GM12878 (cell line): Measurements from ENCODE around the gene ACTN2. TPM values are rescaled to one million over a fixed set of nuclear protein-coding genes. Genes with fewer than 3 reads are reported as not detected.

ENCODE experiments used
- ATAC-seq: fragments of 200-7000 bp; cut with Tn5 transposase; 3 replicates; pipeline ENCODE4 v1.9.1; 2020; ENCODE audit warnings: mild to moderate bottlenecking, moderate library complexity
- BruUV-seq: library from RNA; stranded (reverse); fragments of 400-500 nt; replicated peaks from 2 replicates; lab custom pipeline; 2021; lab: Mats Ljungman, UMichigan
- CTCF ChIA-PET: fragments of 300-600 bp; sonication (Branson Sonifier 250); formaldehyde crosslinking; extraction: SDS; loops from one replicate; lab custom pipeline; 2021; ENCODE audit warnings: inconsistent platforms; lab: Yijun Ruan, JAX
- POLR2A ChIA-PET: fragments of 350-600 bp; formaldehyde crosslinking; extraction: SDS; loops from one replicate; lab custom pipeline; 2021; ENCODE audit warnings: inconsistent platforms; lab: Charles Lee
- RAD21 ChIA-PET: fragments of 300-600 bp; sonication (Branson Sonifier 250); formaldehyde crosslinking; loops from one replicate; lab custom pipeline; 2023; ENCODE audit warnings: antibody characterized with exemption; ENCODE audit not compliant: unreplicated experiment; lab: Charles Lee
- SMC1A ChIA-PET: fragments of 300-600 bp; sonication (Branson Sonifier 250); formaldehyde crosslinking; loops from one replicate; lab custom pipeline; 2023; ENCODE audit not compliant: unreplicated experiment, uncharacterized antibody; lab: Charles Lee
- DNase-seq: peaks from one replicate; pipeline ENCODE4 v3.0.0-alpha.2; 2011; ENCODE audit warnings: low read depth, low spot score
- FAIRE-seq: peaks from 3 replicates; lab custom pipeline; 2011; peaks lifted over from hg19 to GRCh38; lab: Jason Lieb, UNC
- H2AFZ ChIP-seq: 2 replicates; pipeline ENCODE4 v1.6.0; 2011; ENCODE audit warnings: low read depth, low read length, control low read depth; ENCODE audit not compliant: control insufficient read depth
- H3K27ac ChIP-seq: 2 replicates; pipeline ENCODE4 v1.5.1; 2011; ENCODE audit warnings: control low read depth; ENCODE audit not compliant: control insufficient read depth, insufficient read depth
- H3K27me3 ChIP-seq, 2 experiments: replicated peaks in 1 of 2; 2 replicates each; pipeline versions ENCODE4 v1.6.0 to v1.6.1; 2011; ENCODE audit warnings: low read length in 1 of 2; ENCODE audit not compliant: control insufficient read depth in 2 of 2, insufficient read depth in 2 of 2
- H3K36me3 ChIP-seq, 2 experiments: 2 replicates each; pipeline ENCODE4 v1.5.1; 2011; ENCODE audit warnings: low read length in 1 of 2; ENCODE audit not compliant: control insufficient read depth in 2 of 2, insufficient read depth in 2 of 2
- H3K4me1 ChIP-seq: 2 replicates; pipeline ENCODE4 v1.6.1; 2011; ENCODE audit warnings: mild to moderate bottlenecking, low read length, moderate library complexity, mixed read lengths; ENCODE audit not compliant: control insufficient read depth, insufficient read depth
- H3K4me2 ChIP-seq: 2 replicates; pipeline ENCODE4 v1.6.0; 2011; ENCODE audit warnings: control low read depth; ENCODE audit not compliant: control insufficient read depth, insufficient read depth
- H3K4me3 ChIP-seq: fragments of 200-600 bp; sonication (generic); 2 replicates; pipeline ENCODE4 v1.5.1; 2016
- H3K79me2 ChIP-seq: 2 replicates; pipeline ENCODE4 v1.6.0; 2011; ENCODE audit warnings: low read length; ENCODE audit not compliant: control insufficient read depth, insufficient read depth
- H3K9ac ChIP-seq: 2 replicates; pipeline ENCODE4 v1.8.0; 2011; ENCODE audit warnings: low read length, control low read depth, mixed read lengths; ENCODE audit not compliant: control insufficient read depth, insufficient read depth
- H3K9me3 ChIP-seq: replicated peaks from 3 replicates; pipeline ENCODE4 v1.5.1; 2011; ENCODE audit warnings: mild to moderate bottlenecking, low read length; ENCODE audit not compliant: control insufficient read depth, insufficient read depth
- H4K20me1 ChIP-seq: 2 replicates; pipeline ENCODE4 v1.6.0; 2011; ENCODE audit not compliant: control insufficient read depth, insufficient read depth
- BRCA1 ChIP-seq: IDR thresholded peaks from 2 replicates; pipeline ENCODE4 v1.6.1; 2011; ENCODE audit warnings: low read depth, low read length, improper control_type of control experiment
- DPF2 ChIP-seq: fragments of 450-650 bp; IDR thresholded peaks from 2 replicates; pipeline ENCODE4 v1.6.1; 2017; ENCODE audit warnings: mild to moderate bottlenecking
- HDAC2 ChIP-seq: fragments of 200-600 bp; sonication (generic); IDR thresholded peaks from 2 replicates; pipeline ENCODE4 v1.6.1; 2017
- JUNB ChIP-seq: IDR thresholded peaks from 2 replicates; pipeline ENCODE4 v1.6.1; 2016; ENCODE audit warnings: antibody characterized with exemption, mild to moderate bottlenecking
- KDM1A ChIP-seq: fragments of 200-600 bp; sonication (generic); IDR thresholded peaks from 2 replicates; pipeline ENCODE4 v1.6.1; 2016; ENCODE audit warnings: borderline replicate concordance
- POLR2A ChIP-seq: IDR thresholded peaks from 2 replicates; pipeline ENCODE4 v1.6.1; 2011; ENCODE audit warnings: low read depth, mild to moderate bottlenecking, low read length
- ZNF217 ChIP-seq: fragments of 450-650 bp; IDR thresholded peaks from 2 replicates; pipeline ENCODE4 v1.6.1; 2017; ENCODE audit warnings: antibody characterized with exemption, mild to moderate bottlenecking
- ZNF622 ChIP-seq: fragments of 450-650 bp; IDR thresholded peaks from 2 replicates; pipeline ENCODE4 v1.6.1; 2017; ENCODE audit warnings: mild to moderate bottlenecking, inconsistent platforms
- WGBS: methylation state at CpG from one replicate; pipeline ENCODE4 v1.1.6; 2016; ENCODE audit warnings: low lambda C conversion rate; ENCODE audit not compliant: insufficient replicate concordance, insufficient coverage; ENCODE audit errors: missing lambda C conversion rate; 5-methylcytosine and 5-hydroxymethylcytosine counted together
- in situ Hi-C: fragments of 300-500 bp; cut with MboI; formaldehyde crosslinking; loops from 9 replicates; pipeline ENCODE4 v1.14.3; 2018; ENCODE audit warnings: mixed read lengths
- intact Hi-C: fragments of 100-400 bp; cut with micrococcal nuclease; formaldehyde crosslinking; loops from one replicate; pipeline ENCODE4 v1.14.2; 2022; ENCODE audit not compliant: unreplicated experiment
- polyA plus RNA-seq, 11 experiments: library from polyadenylated mRNA; depleted of rRNA in 4 of 11; unstranded in 6 of 11; stranded (reverse) in 5 of 11; fragments of >200 nt; fragmentation: Nextera tagmentation in 4 of 11; fragmentation: Illumina TruSeq in 1 of 11; extraction: Ambion mirVana in 4 of 11; extraction: Trizol in 1 of 11; gene quantifications; 1 replicate in 1 of 11; 2 replicates in 10 of 11; pipeline versions ENCODE4 v1.2.1 to v1.2.3, GENCODE V29; 2011 to 2016; ENCODE audit warnings: inconsistent platforms in 2 of 11, missing spikeins in 2 of 11, low read depth in 1 of 11
- total RNA-seq, 4 experiments: library from RNA; depleted of rRNA in 3 of 4; stranded (reverse); fragments of >200 nt in 3 of 4; fragmentation: Illumina TruSeq in 1 of 4; extraction: Trizol in 1 of 4; gene quantifications; 2 replicates each; pipeline versions ENCODE4 v1.2.1 to v1.2.3, GENCODE V29; 2013 to 2021
- TF ChIP-seq, protein P1 (sequence below), 3 experiments: IDR thresholded peaks in 2 of 3; conservative IDR thresholded peaks in 1 of 3; 2 replicates each; pipeline ENCODE4 v1.5.1; 2011; ENCODE audit warnings: low read depth in 3 of 3, low read length in 3 of 3, mild to moderate bottlenecking in 3 of 3, control low read depth in 2 of 3, moderate library complexity in 2 of 3, inconsistent platforms in 1 of 3, mixed read lengths in 1 of 3; ENCODE audit not compliant: control insufficient read depth in 2 of 3, insufficient read depth in 1 of 3; ENCODE audit errors: extremely low read depth in 1 of 3
- TF ChIP-seq, protein P2 (sequence below): fragments of 450-650 bp; IDR thresholded peaks from 2 replicates; pipeline ENCODE4 v1.6.1; 2017; ENCODE audit warnings: mild to moderate bottlenecking
- TF ChIP-seq, protein P3 (sequence below): IDR thresholded peaks from 2 replicates; pipeline ENCODE4 v1.6.1; 2012; ENCODE audit warnings: low read depth, low read length, improper control_type of control experiment
- TF ChIP-seq, protein P4 (sequence below): fragments of 450-650 bp; IDR thresholded peaks from 2 replicates; pipeline ENCODE4 v1.6.1; 2017; ENCODE audit warnings: borderline replicate concordance

Gene ACTN2
- total and polyA plus RNA-seq, 10 of the 15 experiments (the other 5 are each of a cell fraction or from before 2014, with no cell fraction given) = 0.10 TPM; not detected in 9

DNA sequence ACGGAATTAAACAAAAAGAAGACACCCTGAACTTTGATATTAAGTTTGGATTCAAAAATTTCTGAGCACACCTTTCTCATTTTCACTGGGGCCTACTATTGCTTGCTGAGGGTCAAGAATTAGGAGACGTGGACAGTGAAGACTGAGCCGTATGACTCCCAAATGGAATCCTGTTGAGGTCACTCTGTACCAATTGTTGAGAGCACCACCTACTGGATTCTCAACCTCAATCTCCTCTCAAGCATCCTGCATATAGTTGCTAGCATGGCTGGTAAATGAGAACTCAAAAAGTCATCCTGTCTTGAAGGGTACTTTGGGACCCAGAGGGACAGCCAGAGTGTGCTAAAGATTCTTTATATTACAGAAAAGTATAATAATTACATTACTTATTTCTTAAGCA lies 88.6 kb downstream of the ACTN2 start:
- POLR2A ChIA-PET = no interaction called here
- H3K27me3 ChIP-seq = no peaks in the 10 kb centered on the region
- no peaks in the 10 kb centered on the region for H3K79me2 ChIP-seq
- 43% methylated on average over 3 of the region's 3 CpGs for WGBS
- CTCF ChIA-PET = no interaction called here
- no peak overlapping the region for H3K9ac ChIP-seq
- no peak overlapping the region for H3K4me3 ChIP-seq
- no peaks in the 10 kb centered on the region for H3K4me1 ChIP-seq
- in situ Hi-C loops (no loop called here), intact Hi-C loops (no loop called here)
- FAIRE-seq (no peak), DNase-seq (no peak), ATAC-seq (peak; percentile 48; the same call in 2 of the 3 replicates)
- H3K9me3 ChIP-seq = peaks cover 2% of the 10 kb centered on the region; the same call in 1 of the 3 replicates
- no peak overlapping the region for H2AFZ ChIP-seq
- RAD21 ChIA-PET = no interaction called here
- SMC1A ChIA-PET = no interaction called here
- TF ChIP-seq DPF2 (no peak), KDM1A (no peak), HDAC2 (no peak), ZNF622 (no peak)
- TF ChIP-seq, protein P1, sequence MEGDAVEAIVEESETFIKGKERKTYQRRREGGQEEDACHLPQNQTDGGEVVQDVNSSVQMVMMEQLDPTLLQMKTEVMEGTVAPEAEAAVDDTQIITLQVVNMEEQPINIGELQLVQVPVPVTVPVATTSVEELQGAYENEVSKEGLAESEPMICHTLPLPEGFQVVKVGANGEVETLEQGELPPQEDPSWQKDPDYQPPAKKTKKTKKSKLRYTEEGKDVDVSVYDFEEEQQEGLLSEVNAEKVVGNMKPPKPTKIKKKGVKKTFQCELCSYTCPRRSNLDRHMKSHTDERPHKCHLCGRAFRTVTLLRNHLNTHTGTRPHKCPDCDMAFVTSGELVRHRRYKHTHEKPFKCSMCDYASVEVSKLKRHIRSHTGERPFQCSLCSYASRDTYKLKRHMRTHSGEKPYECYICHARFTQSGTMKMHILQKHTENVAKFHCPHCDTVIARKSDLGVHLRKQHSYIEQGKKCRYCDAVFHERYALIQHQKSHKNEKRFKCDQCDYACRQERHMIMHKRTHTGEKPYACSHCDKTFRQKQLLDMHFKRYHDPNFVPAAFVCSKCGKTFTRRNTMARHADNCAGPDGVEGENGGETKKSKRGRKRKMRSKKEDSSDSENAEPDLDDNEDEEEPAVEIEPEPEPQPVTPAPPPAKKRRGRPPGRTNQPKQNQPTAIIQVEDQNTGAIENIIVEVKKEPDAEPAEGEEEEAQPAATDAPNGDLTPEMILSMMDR (IDR thresholded peaks at IDR 0.05 in 2 of 3, conservative IDR thresholded peaks at IDR 0.05 in 1 of 3; ENCODE audit: control insufficient read depth in 2 of 3, extremely low read depth in 1 of 3, insufficient read depth in 1 of 3, low read depth in 3 of 3, low read length in 3 of 3) = peak; percentile 9 to 15 (median 10); a peak in 1 of 6 replicates
- no peak overlapping the region for H3K4me2 ChIP-seq
- no peak overlapping the region for H3K27ac ChIP-seq
- no peaks in the 10 kb centered on the region for H3K36me3 ChIP-seq
- H4K20me1 ChIP-seq = no peaks in the 10 kb centered on the region
- BruUV-seq = no TSS peak

DNA sequence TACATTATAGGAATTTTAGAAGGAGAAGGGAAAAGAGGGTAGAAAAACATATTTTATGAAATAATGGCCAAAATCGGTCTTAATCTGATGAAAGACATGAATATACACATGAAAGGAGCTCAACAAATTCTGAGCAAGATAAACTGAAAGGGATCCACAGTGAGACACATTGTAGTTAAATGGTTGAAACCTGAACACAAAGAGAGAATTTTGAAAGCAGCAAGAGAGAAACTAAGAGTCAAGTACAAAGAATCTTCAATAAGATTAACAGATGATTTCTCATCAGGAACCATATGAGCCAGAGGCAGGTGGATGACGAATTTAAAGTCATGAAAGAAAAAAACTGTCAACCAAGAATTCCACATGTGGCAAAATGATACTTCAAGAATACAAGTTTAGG lies 93.0 kb downstream of the ACTN2 start:
- in situ Hi-C loops = no loop called here
- TF ChIP-seq BRCA1 (no peak), POLR2A (no peak), JUNB (no peak), ZNF217 (no peak)
- TF ChIP-seq, protein P2, sequence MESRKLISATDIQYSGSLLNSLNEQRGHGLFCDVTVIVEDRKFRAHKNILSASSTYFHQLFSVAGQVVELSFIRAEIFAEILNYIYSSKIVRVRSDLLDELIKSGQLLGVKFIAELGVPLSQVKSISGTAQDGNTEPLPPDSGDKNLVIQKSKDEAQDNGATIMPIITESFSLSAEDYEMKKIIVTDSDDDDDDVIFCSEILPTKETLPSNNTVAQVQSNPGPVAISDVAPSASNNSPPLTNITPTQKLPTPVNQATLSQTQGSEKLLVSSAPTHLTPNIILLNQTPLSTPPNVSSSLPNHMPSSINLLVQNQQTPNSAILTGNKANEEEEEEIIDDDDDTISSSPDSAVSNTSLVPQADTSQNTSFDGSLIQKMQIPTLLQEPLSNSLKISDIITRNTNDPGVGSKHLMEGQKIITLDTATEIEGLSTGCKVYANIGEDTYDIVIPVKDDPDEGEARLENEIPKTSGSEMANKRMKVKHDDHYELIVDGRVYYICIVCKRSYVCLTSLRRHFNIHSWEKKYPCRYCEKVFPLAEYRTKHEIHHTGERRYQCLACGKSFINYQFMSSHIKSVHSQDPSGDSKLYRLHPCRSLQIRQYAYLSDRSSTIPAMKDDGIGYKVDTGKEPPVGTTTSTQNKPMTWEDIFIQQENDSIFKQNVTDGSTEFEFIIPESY = no peak
- TF ChIP-seq, protein P3, sequence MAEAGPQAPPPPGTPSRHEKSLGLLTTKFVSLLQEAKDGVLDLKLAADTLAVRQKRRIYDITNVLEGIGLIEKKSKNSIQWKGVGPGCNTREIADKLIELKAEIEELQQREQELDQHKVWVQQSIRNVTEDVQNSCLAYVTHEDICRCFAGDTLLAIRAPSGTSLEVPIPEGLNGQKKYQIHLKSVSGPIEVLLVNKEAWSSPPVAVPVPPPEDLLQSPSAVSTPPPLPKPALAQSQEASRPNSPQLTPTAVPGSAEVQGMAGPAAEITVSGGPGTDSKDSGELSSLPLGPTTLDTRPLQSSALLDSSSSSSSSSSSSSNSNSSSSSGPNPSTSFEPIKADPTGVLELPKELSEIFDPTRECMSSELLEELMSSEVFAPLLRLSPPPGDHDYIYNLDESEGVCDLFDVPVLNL = no peak
- TF ChIP-seq, protein P4, sequence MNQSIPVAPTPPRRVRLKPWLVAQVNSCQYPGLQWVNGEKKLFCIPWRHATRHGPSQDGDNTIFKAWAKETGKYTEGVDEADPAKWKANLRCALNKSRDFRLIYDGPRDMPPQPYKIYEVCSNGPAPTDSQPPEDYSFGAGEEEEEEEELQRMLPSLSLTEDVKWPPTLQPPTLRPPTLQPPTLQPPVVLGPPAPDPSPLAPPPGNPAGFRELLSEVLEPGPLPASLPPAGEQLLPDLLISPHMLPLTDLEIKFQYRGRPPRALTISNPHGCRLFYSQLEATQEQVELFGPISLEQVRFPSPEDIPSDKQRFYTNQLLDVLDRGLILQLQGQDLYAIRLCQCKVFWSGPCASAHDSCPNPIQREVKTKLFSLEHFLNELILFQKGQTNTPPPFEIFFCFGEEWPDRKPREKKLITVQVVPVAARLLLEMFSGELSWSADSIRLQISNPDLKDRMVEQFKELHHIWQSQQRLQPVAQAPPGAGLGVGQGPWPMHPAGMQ = no peak
- TF ChIP-seq, all 136 proteins: peak for 0
- POLR2A ChIA-PET = no interaction called here

More for the DNA sequence above, 93.0 kb downstream of the ACTN2 start:
- no TSS peak for BruUV-seq
- Histone ChIP-seq H3K79me2 (no peaks in the 10 kb centered on the region), H3K27me3 (no peaks in the 10 kb centered on the region), H3K9ac (no peak overlapping the region), H3K36me3 (no peaks in the 10 kb centered on the region), H3K4me2 (no peak overlapping the region), H3K4me3 (no peak overlapping the region), H4K20me1 (no peaks in the 10 kb centered on the region), H3K27ac (no peak overlapping the region), H3K9me3 (peaks cover 2% of the 10 kb centered on the region; the same call in 1 of the 3 replicates), H3K4me1 (no peaks in the 10 kb centered on the region), H2AFZ (no peak overlapping the region)
- WGBS = 0% methylated on average over 2 of the region's 2 CpGs
- ChIA-PET RAD21 (no interaction called here), CTCF (interaction anchor here (0.7 to 0.8 kb wide), 2 partner anchors 20 to 42 kb away, joined by 3 read pairs; no protein-coding TSS in a partner anchor), SMC1A (no interaction called here)
- no peak for FAIRE-seq
- no peak for DNase-seq
- intact Hi-C loops = no loop called here
- ATAC-seq = no peak
